Body of pancreas (tissue), 4 donors: Measurements from ENCODE around the gene TFPI2.

Experiments
- CTCF ChIP-seq, 7 experiments: fragments of 450-650 bp in 4 of 7; fragments of 200-600 bp in 3 of 7; sonication (generic) in 3 of 7; IDR thresholded peaks; one replicate each; pipeline ENCODE4 v1.5.1; 2016 to 2019; ENCODE audit warnings: antibody characterized with exemption in 7 of 7
- POLR2A ChIP-seq, 3 donors: fragments of 450-650 bp; IDR thresholded peaks; one replicate each; pipeline ENCODE4 v1.6.1; 2016; ENCODE audit warnings: antibody characterized with exemption in 3 of 3, mild to moderate bottlenecking in 2 of 3

DNA sequence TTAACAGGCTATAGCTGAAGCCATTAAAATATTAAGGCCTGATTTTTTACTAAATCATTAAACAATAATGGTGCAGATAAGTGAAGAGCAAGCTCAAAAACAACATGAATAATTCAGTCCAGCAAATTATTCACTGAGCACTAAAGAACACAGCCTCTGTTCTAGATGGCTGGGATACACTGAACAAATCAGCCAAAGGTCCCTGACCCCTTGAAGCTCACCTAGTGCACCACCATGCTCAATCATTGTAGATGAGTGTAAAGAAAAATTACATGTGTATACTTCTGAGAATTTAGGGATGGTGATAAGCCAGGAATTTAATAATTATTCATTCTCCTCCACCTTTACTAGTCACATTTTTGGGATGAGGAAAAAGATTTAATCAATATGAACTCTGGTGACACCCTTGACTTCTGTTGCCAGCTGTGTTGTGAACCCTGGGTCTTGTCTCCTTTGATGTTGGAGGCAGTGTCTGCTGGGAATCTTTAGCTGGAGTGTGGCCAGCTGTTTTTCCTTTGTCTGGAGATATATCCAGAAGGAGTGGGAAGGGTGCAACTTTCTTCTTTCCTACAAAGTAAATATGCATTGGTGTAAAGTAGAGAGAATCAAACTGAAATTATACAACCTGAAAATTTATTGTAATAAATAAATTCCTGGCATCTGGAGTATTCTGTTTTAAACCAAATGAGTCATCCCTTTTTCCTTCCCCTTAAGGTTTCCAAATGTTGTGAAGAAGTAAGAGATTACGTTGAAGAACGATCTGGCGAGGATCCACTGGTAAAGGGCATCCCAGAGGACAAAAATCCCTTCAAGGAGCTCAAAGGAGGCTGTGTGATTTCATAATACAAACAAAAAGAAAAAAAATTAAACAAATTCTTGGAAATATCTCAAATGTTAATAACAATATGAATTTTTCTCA is 19.8 kb upstream of the TFPI2 start:
- TF ChIP-seq CTCF (IDR thresholded peaks at IDR 0.05) (no peak), POLR2A (IDR thresholded peaks at IDR 0.05) (no peak)
